Activated B cell treated with CpG ODN at 0.5 μM for 24 hours (primary cell): Measurements from ENCODE around the gene KDM1A. TPM values are rescaled to one million over a fixed set of nuclear protein-coding genes. Genes with fewer than 3 reads are reported as not detected.

Experiments used
- ATAC-seq: fragments of 200-7000 bp; cut with Tn5 transposase; one replicate; pipeline ENCODE4 v1.10.0; 2021; ENCODE audit warnings: low read depth, mild to moderate bottlenecking, moderate library complexity
- CTCF ChIA-PET: fragments of 350-600 bp; sonication (Branson Sonifier 250); formaldehyde crosslinking; loops from one replicate; lab custom pipeline; 2021; ENCODE audit warnings: antibody characterized with exemption; lab: Charles Lee
- POLR2A ChIA-PET: fragments of 350-600 bp; sonication (Branson Sonifier 250); formaldehyde crosslinking; loops from one replicate; lab custom pipeline; 2021; ENCODE audit warnings: antibody characterized with exemption; lab: Charles Lee
- DNase-seq: peaks from one replicate; pipeline ENCODE4 v3.0.0; 2022
- H3K27ac Mint-ChIP-seq: one replicate; pipeline ENCODE4 v1.8.0; 2020; ENCODE audit warnings: mixed read lengths
- H3K27me3 Mint-ChIP-seq: one replicate; pipeline ENCODE4 v1.8.0; 2021; ENCODE audit warnings: mixed read lengths
- H3K36me3 Mint-ChIP-seq: one replicate; pipeline ENCODE4 v1.8.0; 2021; ENCODE audit warnings: low read depth, mixed read lengths
- H3K4me1 Mint-ChIP-seq: one replicate; pipeline ENCODE4 v1.8.0; 2021; ENCODE audit warnings: mixed read lengths
- H3K4me3 Mint-ChIP-seq: one replicate; pipeline ENCODE4 v1.8.0; 2020; ENCODE audit warnings: mild to moderate bottlenecking, mixed read lengths
- H3K9me3 Mint-ChIP-seq: one replicate; pipeline ENCODE4 v1.8.0; 2020; ENCODE audit warnings: mixed read lengths
- intact Hi-C: fragments of 100-400 bp; cut with micrococcal nuclease; formaldehyde crosslinking; loops from one replicate; pipeline ENCODE4 v1.15.1; 2024
- total RNA-seq: library from RNA; stranded (reverse); gene quantifications from 2 replicates; pipeline ENCODE4 v1.2.3, GENCODE V29; 2022
- TF ChIP-seq, protein P1 (sequence below): fragments of 200-600 bp; IDR thresholded peaks from one replicate; pipeline ENCODE4 v1.8.0; 2022; ENCODE audit warnings: antibody characterized with exemption, mild to moderate bottlenecking

The KDM1A gene
- total RNA-seq, 1 donor from 2014 or later = 41.5 TPM

DNA sequence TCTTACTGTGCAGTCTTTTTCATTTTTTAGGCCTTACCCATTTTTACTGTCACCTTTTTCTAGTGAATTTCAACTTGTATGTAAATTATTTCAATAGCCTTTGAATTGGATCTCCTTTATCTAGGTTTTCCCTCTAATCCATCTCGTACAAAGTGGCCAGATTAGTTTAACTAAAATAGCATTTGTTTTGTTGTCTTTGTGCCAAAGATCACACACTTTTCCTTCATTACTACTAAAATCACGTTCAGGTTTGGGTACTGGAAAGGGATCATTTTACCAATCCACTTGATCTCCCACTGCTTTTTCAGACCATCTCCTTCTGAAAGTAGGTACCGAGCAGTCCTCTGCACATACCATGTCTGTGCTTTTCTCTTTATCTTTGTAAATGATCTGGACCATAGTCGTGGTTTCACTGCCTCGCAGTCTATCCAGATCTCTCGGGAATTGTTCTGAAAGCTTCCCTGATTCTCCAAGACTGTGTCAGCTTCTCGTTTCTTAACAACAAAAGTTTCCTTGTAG lies 20.1 kb downstream of the KDM1A start:
- Mint-ChIP-seq H3K27ac (no peak overlapping the region), H3K9me3 (no peaks in the 10 kb centered on the region), H3K27me3 (no peaks in the 10 kb centered on the region), H3K4me1 (peaks cover 1% of the 10 kb centered on the region), H3K36me3 (peaks cover 15% of the 10 kb centered on the region), H3K4me3 (no peak overlapping the region)
- intact Hi-C loops = no loop called here
- TF ChIP-seq, protein P1, sequence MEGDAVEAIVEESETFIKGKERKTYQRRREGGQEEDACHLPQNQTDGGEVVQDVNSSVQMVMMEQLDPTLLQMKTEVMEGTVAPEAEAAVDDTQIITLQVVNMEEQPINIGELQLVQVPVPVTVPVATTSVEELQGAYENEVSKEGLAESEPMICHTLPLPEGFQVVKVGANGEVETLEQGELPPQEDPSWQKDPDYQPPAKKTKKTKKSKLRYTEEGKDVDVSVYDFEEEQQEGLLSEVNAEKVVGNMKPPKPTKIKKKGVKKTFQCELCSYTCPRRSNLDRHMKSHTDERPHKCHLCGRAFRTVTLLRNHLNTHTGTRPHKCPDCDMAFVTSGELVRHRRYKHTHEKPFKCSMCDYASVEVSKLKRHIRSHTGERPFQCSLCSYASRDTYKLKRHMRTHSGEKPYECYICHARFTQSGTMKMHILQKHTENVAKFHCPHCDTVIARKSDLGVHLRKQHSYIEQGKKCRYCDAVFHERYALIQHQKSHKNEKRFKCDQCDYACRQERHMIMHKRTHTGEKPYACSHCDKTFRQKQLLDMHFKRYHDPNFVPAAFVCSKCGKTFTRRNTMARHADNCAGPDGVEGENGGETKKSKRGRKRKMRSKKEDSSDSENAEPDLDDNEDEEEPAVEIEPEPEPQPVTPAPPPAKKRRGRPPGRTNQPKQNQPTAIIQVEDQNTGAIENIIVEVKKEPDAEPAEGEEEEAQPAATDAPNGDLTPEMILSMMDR = no peak
- ChIA-PET POLR2A (no interaction called here), CTCF (no interaction called here)
- no peak for DNase-seq
- no peak for ATAC-seq

DNA sequence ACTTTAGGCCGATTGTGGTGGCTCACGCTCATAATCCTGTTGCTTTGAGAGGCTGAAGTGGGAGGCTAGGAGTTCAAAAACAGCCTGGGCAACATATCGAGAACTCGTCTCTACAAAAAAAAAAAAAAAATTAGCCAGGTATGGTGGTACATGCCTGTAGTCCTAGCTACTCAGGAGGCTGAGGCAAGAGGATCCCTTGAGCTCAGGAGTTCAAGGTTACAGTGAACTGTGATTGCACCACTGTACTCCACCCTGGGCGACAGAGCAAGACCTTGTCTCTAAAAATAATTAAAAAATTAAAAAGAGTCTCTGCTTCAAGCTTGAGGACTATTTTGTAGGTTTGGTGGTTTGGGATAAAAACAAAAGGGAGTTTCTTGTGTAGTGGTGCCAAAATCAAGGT lies 21.2 kb downstream of the KDM1A start:
- H3K9me3 Mint-ChIP-seq = no peaks in the 10 kb centered on the region
- no peak overlapping the region for H3K27ac Mint-ChIP-seq
- no peak overlapping the region for H3K4me3 Mint-ChIP-seq
- no peaks in the 10 kb centered on the region for H3K27me3 Mint-ChIP-seq
- DNase-seq (no peak), ATAC-seq (no peak)
- TF ChIP-seq, protein P1 = no peak
- CTCF ChIA-PET = interaction anchor here (0.6 kb wide), 1 partner anchor 142 kb away, joined by 3 read pairs; no protein-coding TSS in a partner anchor
- POLR2A ChIA-PET = interaction anchor here (0.7 kb wide), 1 partner anchor 1211 kb away, joined by 5 read pairs; no protein-coding TSS in a partner anchor
- H3K4me1 Mint-ChIP-seq = no peaks in the 10 kb centered on the region
- intact Hi-C loops = no loop called here
- peaks cover 24% of the 10 kb centered on the region for H3K36me3 Mint-ChIP-seq

DNA sequence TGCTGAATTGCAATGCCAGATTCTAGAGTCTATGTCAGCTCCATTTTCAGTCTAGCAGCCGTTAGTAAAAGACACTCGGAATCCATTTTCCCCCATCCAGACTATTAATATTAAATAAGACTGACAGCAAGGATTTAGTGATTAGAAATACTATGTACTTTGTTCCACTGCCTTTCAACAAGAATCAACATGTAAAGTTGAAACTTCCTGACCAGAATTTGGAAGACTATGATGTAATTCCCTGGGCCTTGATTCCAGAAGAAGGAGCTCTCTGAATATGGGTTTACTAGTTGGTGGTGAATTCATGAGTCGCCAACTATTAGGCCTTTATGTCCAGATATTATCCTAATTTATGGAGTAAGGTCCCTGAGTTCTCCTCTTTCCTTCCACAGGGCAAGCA lies 24.8 kb downstream of the KDM1A start:
- no peaks in the 10 kb centered on the region for H3K4me1 Mint-ChIP-seq
- H3K9me3 Mint-ChIP-seq = no peaks in the 10 kb centered on the region
- TF ChIP-seq, protein P1 = no peak
- H3K4me3 Mint-ChIP-seq = no peak overlapping the region
- POLR2A ChIA-PET = no interaction called here
- intact Hi-C loops = no loop called here
- H3K27ac Mint-ChIP-seq = no peak overlapping the region
- ATAC-seq (no peak), DNase-seq (no peak)
- peaks cover 26% of the 10 kb centered on the region for H3K36me3 Mint-ChIP-seq
- H3K27me3 Mint-ChIP-seq = no peaks in the 10 kb centered on the region
- CTCF ChIA-PET = interaction anchor here (0.6 kb wide), 1 partner anchor 141 kb away, joined by 4 read pairs; no protein-coding TSS in a partner anchor

DNA sequence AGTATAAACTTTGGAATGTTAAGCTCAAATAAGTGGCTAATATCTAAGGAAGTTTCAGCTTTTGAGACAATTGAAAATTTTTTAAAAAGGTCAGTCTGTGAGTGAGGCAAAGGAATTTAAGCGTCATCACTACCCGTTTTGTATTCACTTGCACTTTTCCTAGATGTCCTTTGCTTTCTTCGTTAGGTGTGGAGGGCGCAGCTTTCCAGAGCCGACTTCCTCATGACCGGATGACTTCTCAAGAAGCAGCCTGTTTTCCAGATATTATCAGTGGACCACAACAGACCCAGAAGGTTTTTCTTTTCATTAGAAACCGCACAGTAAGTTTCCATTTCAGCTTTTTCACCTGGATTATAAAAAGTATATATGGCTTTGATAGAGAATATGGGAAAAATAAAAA lies 30.9 kb downstream of the KDM1A start:
- no peaks in the 10 kb centered on the region for H3K4me1 Mint-ChIP-seq
- no peak overlapping the region for H3K4me3 Mint-ChIP-seq
- DNase-seq (no peak), ATAC-seq (no peak)
- intact Hi-C loops = no loop called here
- ChIA-PET CTCF (no interaction called here), POLR2A (no interaction called here)
- H3K27ac Mint-ChIP-seq = no peak overlapping the region
- TF ChIP-seq, protein P1 = no peak
- no peaks in the 10 kb centered on the region for H3K27me3 Mint-ChIP-seq
- H3K36me3 Mint-ChIP-seq = peaks cover 40% of the 10 kb centered on the region
- no peaks in the 10 kb centered on the region for H3K9me3 Mint-ChIP-seq

- DNase-seq = no peak
- Mint-ChIP-seq H3K4me1 (no peaks in the 10 kb centered on the region), H3K4me3 (no peak overlapping the region), H3K27me3 (no peaks in the 10 kb centered on the region), H3K9me3 (no peaks in the 10 kb centered on the region), H3K27ac (no peak overlapping the region), H3K36me3 (peaks cover 43% of the 10 kb centered on the region)
- intact Hi-C loops = no loop called here
- ChIA-PET CTCF (no interaction called here), POLR2A (no interaction called here)
- TF ChIP-seq, protein P1 = no peak
- no peak for ATAC-seq
These were observed 32.1 kb downstream of the KDM1A start for GRCh38 chr1:23051290-23051909.
